Measurements from ENCODE around the gene IWS1.

Gene IWS1

DNA sequence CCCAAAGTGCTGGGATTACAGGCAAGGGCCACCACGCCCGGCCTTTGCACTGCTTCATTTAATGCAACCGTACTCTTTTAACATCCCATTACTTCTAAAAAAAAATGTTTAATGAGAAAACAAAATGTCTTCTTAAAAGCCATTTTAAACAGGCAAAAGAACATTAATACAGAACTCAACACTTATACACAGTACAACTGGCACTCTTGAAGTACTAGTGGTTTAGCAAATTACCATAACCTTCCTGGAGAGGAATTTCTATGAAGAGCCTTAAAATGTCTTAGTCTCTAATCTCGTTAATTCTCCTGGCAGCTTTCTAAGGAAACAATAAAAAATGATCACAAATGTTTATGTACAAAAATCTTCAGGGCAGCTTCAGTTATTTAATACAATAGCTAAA lies 5.9 kb downstream of the IWS1 start:
- DNase-seq (ENCODE audit: low read depth) = no peak
- TF ChIP-seq, protein P1, sequence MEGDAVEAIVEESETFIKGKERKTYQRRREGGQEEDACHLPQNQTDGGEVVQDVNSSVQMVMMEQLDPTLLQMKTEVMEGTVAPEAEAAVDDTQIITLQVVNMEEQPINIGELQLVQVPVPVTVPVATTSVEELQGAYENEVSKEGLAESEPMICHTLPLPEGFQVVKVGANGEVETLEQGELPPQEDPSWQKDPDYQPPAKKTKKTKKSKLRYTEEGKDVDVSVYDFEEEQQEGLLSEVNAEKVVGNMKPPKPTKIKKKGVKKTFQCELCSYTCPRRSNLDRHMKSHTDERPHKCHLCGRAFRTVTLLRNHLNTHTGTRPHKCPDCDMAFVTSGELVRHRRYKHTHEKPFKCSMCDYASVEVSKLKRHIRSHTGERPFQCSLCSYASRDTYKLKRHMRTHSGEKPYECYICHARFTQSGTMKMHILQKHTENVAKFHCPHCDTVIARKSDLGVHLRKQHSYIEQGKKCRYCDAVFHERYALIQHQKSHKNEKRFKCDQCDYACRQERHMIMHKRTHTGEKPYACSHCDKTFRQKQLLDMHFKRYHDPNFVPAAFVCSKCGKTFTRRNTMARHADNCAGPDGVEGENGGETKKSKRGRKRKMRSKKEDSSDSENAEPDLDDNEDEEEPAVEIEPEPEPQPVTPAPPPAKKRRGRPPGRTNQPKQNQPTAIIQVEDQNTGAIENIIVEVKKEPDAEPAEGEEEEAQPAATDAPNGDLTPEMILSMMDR (IDR thresholded peaks at IDR 0.05; ENCODE audit: insufficient read depth, low read depth, low read length, missing control alignments) = no peak
- no peak overlapping the region for H3K4me3 ChIP-seq (ENCODE audit: low read depth, low read length)

DNA sequence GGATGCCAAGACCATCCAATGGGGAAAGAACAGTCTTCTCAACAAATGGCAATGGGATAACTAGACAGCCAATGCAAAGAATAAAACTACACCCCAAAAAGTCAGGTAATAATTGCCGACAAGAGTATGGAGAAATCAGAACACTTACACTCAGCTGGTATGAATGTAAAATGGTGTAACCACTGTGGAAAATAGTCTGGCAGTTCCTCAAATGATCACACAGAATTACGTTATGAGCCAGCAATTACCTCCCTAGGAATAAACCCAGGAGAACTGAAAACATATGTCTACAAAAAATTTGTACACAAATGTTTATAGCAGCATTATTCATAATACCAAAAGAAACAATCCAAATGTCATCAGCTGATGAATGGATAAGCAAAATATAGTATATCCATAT lies 8.8 kb downstream of the IWS1 start:
- no peak overlapping the region for H3K4me3 ChIP-seq (ENCODE audit: low read depth, low read length)
- no peak for DNase-seq (ENCODE audit: low read depth)
- TF ChIP-seq, protein P1 (IDR thresholded peaks at IDR 0.05; ENCODE audit: insufficient read depth, low read depth, low read length, missing control alignments) = no peak

DNA sequence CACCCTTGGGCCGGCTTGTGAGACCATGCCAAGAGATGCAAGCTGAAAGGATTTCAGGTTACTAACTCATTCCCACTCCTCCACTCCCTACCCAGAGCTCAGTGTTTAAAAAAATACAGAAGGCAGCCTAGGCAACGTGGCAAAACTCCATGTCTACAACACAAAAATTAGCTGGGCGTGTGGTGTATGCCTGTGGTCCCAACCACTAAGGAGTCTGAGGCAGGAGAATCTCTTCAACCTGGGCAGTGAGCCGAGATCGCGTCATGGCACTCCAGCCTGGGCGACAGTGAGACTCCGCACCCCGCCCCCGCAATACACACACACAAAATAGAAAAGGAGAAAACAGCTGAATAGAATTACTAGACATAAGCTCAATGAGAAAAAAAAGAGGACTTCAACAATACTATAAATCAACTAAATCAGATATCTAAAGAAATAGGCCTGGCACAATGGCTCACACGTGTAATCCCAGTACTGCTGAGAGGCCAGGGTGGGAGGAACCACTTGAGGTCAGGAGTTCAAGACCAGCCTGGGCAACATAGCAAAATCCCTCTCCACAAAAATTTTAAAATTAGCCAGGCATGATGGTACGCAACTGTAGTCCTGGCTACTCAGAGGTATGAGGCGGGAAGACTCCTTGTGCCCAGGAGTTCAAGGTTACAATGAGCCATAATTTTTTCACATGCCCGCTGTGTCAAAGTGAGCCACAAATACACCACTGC lies 10.1 kb downstream of the IWS1 start:
- TF ChIP-seq, protein P1 (IDR thresholded peaks at IDR 0.05; ENCODE audit: insufficient read depth, low read depth, low read length, missing control alignments) = no peak
- DNase-seq (ENCODE audit: low read depth) = no peak
- H3K4me3 ChIP-seq (ENCODE audit: low read depth, low read length) = no peak overlapping the region

DNA sequence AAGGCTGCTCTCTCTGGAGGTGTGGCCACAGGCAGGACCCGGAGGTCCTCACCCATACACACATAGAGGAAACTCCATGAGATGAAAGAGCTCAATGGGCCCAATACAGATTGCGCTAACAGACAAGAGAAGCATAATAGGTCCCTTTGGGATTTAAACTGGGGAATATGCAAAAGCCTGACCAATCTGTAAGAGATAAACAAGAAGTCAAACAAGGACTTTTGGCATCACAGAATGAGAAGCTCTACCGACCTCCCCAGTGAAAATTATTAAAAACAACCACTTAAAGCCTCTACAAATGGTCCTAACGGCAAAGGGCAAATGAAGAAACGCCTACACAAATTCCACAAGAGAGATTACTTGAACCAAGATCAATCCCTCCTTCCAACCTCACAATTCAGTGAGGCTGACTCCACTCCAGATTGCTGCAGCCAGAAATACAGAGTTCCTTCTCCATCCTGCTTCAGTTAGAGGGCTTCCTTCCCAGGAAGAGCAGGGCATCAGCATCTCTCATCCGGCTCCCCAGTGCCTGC lies 10.8 kb downstream of the IWS1 start:
- H3K4me3 ChIP-seq (ENCODE audit: low read depth, low read length) = no peak overlapping the region
- TF ChIP-seq, protein P1 (IDR thresholded peaks at IDR 0.05; ENCODE audit: insufficient read depth, low read depth, low read length, missing control alignments) = no peak
- no peak for DNase-seq (ENCODE audit: low read depth)

DNA sequence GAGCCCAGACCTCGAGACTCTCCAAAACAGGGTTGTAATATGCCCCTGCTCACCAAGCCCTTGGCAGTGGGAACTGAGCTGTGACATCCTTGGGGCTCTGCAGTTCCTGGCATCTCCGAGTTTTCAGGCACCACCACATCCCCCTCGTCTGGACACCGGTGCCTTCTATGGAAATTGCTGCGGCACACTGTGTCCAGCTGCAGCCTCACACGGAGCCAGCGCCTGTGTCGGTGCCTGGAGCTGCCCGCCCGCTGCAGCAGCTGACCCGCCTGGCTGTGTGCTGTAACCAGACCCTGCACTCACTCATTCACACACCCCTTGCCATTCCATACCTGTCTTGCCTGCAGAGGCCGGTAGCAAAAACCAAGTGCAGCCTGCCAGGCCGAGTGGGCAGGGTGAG lies 11.8 kb downstream of the IWS1 start:
- H3K4me3 ChIP-seq (ENCODE audit: low read depth, low read length) = no peak overlapping the region
- TF ChIP-seq, protein P1 (IDR thresholded peaks at IDR 0.05; ENCODE audit: insufficient read depth, low read depth, low read length, missing control alignments) = no peak
- DNase-seq (ENCODE audit: low read depth) = no peak

DNA sequence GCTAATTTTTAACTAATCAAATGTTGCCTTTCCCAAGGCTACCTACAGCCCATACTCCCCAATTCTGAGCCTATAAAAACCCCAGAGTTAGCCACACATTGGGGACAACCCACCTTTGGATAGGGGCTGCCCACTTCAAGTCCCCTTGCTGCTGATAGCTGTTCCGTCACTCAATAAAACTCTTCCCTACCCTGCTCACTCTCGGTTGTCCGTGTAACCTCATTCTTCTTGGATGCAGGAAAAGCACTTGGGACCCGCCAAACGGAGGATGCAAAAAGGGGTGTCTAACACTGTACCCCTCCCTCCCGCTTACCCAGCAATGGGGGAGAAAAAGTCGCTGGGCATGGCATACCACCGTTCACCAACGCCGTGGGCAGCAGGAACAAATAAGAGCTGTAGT lies 12.2 kb downstream of the IWS1 start:
- no peak for DNase-seq (ENCODE audit: low read depth)
- no peak overlapping the region for H3K4me3 ChIP-seq (ENCODE audit: low read depth, low read length)
- TF ChIP-seq, protein P1 (IDR thresholded peaks at IDR 0.05; ENCODE audit: insufficient read depth, low read depth, low read length, missing control alignments) = no peak

DNA sequence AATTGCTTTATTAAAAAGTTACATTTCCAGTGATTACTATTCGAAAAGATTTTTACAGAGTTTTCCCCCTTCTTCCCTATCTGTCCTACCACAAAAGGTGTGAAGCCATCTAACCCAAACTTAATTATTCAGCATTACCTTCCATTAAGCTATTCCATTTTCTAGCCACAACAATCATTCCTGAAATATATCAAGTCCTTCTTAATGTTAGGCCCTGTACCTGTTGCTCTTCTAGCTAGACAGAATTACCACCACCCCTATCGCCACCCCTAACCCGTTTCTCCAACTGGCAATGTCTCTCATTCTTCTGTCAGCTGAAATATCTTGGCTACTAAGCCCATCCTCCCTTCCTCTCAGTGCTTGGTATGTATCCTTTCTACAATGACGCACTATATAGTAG lies 13.9 kb downstream of the IWS1 start:
- TF ChIP-seq, protein P1 (IDR thresholded peaks at IDR 0.05; ENCODE audit: insufficient read depth, low read depth, low read length, missing control alignments) = no peak
- DNase-seq (ENCODE audit: low read depth) = no peak
- H3K4me3 ChIP-seq (ENCODE audit: low read depth, low read length) = no peak overlapping the region
